ENCODE data around the gene SNX8. TPM values are rescaled to one million over a fixed set of nuclear protein-coding genes. Genes with fewer than 3 reads are reported as not detected.

Gene SNX8
- total and polyA plus RNA-seq, 2 of the 8 experiments (the other 6 are each of a cell fraction or from before 2014, with no cell fraction given) = 46.2 to 70.8 TPM

DNA sequence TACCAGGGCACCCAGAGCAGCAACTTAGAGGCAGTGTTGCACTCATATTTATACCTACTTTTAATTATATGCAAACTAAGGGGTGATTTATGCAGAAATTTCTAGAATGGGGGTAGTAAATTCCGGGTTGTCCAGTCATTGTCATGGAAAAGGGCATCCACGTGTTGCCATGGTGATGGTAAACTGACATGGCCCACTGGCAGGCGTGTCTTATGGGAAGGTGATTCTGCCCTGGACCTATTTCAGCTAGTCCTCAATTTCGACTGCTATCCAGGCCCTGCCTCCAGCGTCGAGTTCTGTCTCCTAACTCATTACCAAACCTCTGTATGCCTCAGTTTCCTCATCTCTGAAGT, 12.8 kb downstream of the SNX8 start (continued):
- peak; percentile 49; the same call in 1 of the 2 replicates for TF ChIP-seq TAF1 (IDR thresholded peaks at IDR 0.05; ENCODE audit: low read depth, low read length)
- no peak for TF ChIP-seq RNF2 (IDR thresholded peaks at IDR 0.05; ENCODE audit: borderline replicate concordance, low read depth, low read length, missing control alignments, poor library complexity, severe bottlenecking)
- TF ChIP-seq SIX5 (IDR thresholded peaks at IDR 0.05; ENCODE audit: low read depth, low read length) = no peak
- TF ChIP-seq CHD1 (IDR thresholded peaks at IDR 0.05; ENCODE audit: low read depth, low read length) = no peak
- no peak for TF ChIP-seq BCL11A (IDR thresholded peaks at IDR 0.05; ENCODE audit: low read depth in 2 of 2, low read length in 2 of 2)
- no peak for TF ChIP-seq KDM1A (IDR thresholded peaks at IDR 0.05; ENCODE audit: borderline replicate concordance, low read length)
- 0 out of 2 replicates have a peak, but pooled peaks have one; percentile 6 for TF ChIP-seq JUND (IDR thresholded peaks at IDR 0.05; ENCODE audit: low read length)
- TF ChIP-seq KDM5A (IDR thresholded peaks at IDR 0.05; ENCODE audit: low read length) = no peak
- TF ChIP-seq ASH2L (IDR thresholded peaks at IDR 0.05; ENCODE audit: low read length) = no peak
- TF ChIP-seq, protein P1, sequence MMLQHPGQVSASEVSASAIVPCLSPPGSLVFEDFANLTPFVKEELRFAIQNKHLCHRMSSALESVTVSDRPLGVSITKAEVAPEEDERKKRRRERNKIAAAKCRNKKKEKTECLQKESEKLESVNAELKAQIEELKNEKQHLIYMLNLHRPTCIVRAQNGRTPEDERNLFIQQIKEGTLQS (IDR thresholded peaks at IDR 0.05; ENCODE audit: insufficient read depth, low read depth, low read length) = no peak
- TF ChIP-seq, protein P2, sequence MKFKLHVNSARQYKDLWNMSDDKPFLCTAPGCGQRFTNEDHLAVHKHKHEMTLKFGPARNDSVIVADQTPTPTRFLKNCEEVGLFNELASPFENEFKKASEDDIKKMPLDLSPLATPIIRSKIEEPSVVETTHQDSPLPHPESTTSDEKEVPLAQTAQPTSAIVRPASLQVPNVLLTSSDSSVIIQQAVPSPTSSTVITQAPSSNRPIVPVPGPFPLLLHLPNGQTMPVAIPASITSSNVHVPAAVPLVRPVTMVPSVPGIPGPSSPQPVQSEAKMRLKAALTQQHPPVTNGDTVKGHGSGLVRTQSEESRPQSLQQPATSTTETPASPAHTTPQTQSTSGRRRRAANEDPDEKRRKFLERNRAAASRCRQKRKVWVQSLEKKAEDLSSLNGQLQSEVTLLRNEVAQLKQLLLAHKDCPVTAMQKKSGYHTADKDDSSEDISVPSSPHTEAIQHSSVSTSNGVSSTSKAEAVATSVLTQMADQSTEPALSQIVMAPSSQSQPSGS (IDR thresholded peaks at IDR 0.05; ENCODE audit: low read length) = peak; percentile 20; the same call in 1 of the 2 replicates
- peak; percentile 73; the same call in 1 of the 2 replicates for TF ChIP-seq SP1 (IDR thresholded peaks at IDR 0.05; ENCODE audit: low read depth, low read length)
- TF ChIP-seq, protein P3, sequence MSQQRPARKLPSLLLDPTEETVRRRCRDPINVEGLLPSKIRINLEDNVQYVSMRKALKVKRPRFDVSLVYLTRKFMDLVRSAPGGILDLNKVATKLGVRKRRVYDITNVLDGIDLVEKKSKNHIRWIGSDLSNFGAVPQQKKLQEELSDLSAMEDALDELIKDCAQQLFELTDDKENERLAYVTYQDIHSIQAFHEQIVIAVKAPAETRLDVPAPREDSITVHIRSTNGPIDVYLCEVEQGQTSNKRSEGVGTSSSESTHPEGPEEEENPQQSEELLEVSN (IDR thresholded peaks at IDR 0.05) = no peak
- 0 out of 2 replicates have a peak, but pooled peaks have one; percentile 14 for TF ChIP-seq TCF12 (IDR thresholded peaks at IDR 0.05; ENCODE audit: low read depth, low read length)
- TF ChIP-seq SUZ12 (IDR thresholded peaks at IDR 0.05; ENCODE audit: low read length) = no peak
